DOHH2 (cell line): ENCODE results near the gene FOXP2.

Source experiments
- H3F3A ChIP-seq: fragments of 200-600 bp; sonication (generic), shearing (Covaris generic); 2 replicates; pipeline ENCODE4 v1.6.0; 2016; ENCODE audit warnings: antibody characterized with exemption, mild to moderate bottlenecking; ENCODE audit not compliant: control insufficient read depth, insufficient read depth
- H3K27ac ChIP-seq: fragments of 200-600 bp; sonication (generic); 2 replicates; pipeline ENCODE4 v1.5.1; 2014; ENCODE audit warnings: low read depth, mild to moderate bottlenecking, low read length, moderate library complexity
- H3K27me3 ChIP-seq: fragments of 200-600 bp; sonication (generic); 2 replicates; pipeline ENCODE4 v1.6.1; 2014; ENCODE audit warnings: mild to moderate bottlenecking, low read length, mixed read lengths; ENCODE audit not compliant: control insufficient read depth
- H3K36me3 ChIP-seq: fragments of 200-600 bp; sonication (generic); 2 replicates; pipeline ENCODE4 v1.6.1; 2014; ENCODE audit warnings: mild to moderate bottlenecking, low read length, moderate library complexity, mixed read lengths; ENCODE audit not compliant: control insufficient read depth
- H3K4me1 ChIP-seq: fragments of 200-600 bp; sonication (generic); 2 replicates; pipeline ENCODE4 v1.6.1; 2014; ENCODE audit warnings: mild to moderate bottlenecking, low read length, mixed read lengths; ENCODE audit not compliant: control insufficient read depth
- H3K4me2 ChIP-seq: fragments of 200-600 bp; sonication (generic); 2 replicates; pipeline ENCODE4 v1.6.0; 2014; ENCODE audit warnings: mild to moderate bottlenecking, low read length, moderate library complexity
- H3K4me3 ChIP-seq: fragments of 200-600 bp; sonication (generic); 2 replicates; pipeline ENCODE4 v1.5.1; 2014; ENCODE audit warnings: mild to moderate bottlenecking, low read length, mixed read lengths
- H3K79me2 ChIP-seq: fragments of 200-600 bp; sonication (generic); 2 replicates; pipeline ENCODE4 v1.6.1; 2014; ENCODE audit warnings: mild to moderate bottlenecking, low read length, mixed read lengths; ENCODE audit not compliant: control insufficient read depth
- H3K9me2 ChIP-seq: fragments of 200-600 bp; sonication (generic); replicated peaks from 2 replicates; pipeline ENCODE4 v1.6.1; 2014; ENCODE audit warnings: mild to moderate bottlenecking, low read length, mixed read lengths; ENCODE audit not compliant: control insufficient read depth
- H3K9me3 ChIP-seq: fragments of 200-600 bp; sonication (generic); 2 replicates; pipeline ENCODE4 v1.6.1; 2014; ENCODE audit warnings: antibody characterized with exemption, low read length, mixed read lengths; ENCODE audit not compliant: control insufficient read depth, insufficient read depth
- H4K20me1 ChIP-seq: fragments of 200-600 bp; sonication (generic); 2 replicates; pipeline ENCODE4 v1.6.0; 2014; ENCODE audit warnings: low read depth, mild to moderate bottlenecking, antibody characterized with exemption, low read length, moderate library complexity; ENCODE audit not compliant: control insufficient read depth, insufficient read depth
- CTCF ChIP-seq: fragments of 200-600 bp; sonication (generic); IDR thresholded peaks from one replicate; pipeline ENCODE4 v1.5.1; 2014; ENCODE audit warnings: antibody characterized with exemption, mild to moderate bottlenecking, low read depth, low read length; ENCODE audit not compliant: poor library complexity, severe bottlenecking
- EZH2phosphoT487 ChIP-seq: fragments of 200-600 bp; sonication (generic); IDR thresholded peaks from 2 replicates; pipeline ENCODE4 v1.6.1; 2017; ENCODE audit warnings: borderline replicate concordance, mild to moderate bottlenecking, antibody characterized with exemption, low read length, moderate library complexity, mixed read lengths

FOXP2 gene

DNA sequence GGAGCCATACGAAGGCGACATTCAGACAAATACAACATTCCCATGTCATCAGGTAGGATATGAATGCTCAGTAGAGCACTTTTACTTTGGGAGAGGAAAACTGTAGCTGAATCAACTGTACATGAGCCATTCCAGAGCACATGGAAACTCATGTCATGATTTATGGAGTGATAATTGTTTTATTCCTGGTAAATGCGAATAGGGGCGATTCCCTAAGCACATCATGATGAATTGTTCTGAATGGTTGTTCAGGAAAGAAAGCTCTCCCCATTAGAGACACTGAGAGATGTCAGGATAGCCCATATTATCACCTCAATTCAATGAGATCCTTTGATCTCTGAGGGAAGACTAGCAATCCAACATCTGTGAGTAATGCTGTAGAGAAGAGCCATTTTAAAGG is 243.6 kb downstream of the FOXP2 start:
- H4K20me1 ChIP-seq, result no peaks in the 10 kb centered on the region
- no peaks in the 10 kb centered on the region for H3K27me3 ChIP-seq

GRCh38 chr7:114659409-114660125 is 245.0 kb downstream of the FOXP2 start:
- Histone ChIP-seq H3K9me2 (no peaks in the 10 kb centered on the region), H3K4me1 (no peaks in the 10 kb centered on the region), H3K4me3 (no peak overlapping the region), H3K4me2 (no peak overlapping the region), H3K9me3 (no peaks in the 10 kb centered on the region), H3K27ac (no peak overlapping the region), H4K20me1 (no peaks in the 10 kb centered on the region), H3K79me2 (no peaks in the 10 kb centered on the region), H3K36me3 (no peaks in the 10 kb centered on the region), H3K27me3 (no peaks in the 10 kb centered on the region), H3F3A (no peaks in the 10 kb centered on the region)
- TF ChIP-seq CTCF (no peak), EZH2phosphoT487 (no peak)

More for the DNA sequence above, 243.6 kb downstream of the FOXP2 start:
- no peak for TF ChIP-seq CTCF
- no peak for TF ChIP-seq EZH2phosphoT487
- H3K79me2 ChIP-seq, result no peaks in the 10 kb centered on the region
- no peaks in the 10 kb centered on the region for H3K36me3 ChIP-seq
- no peak overlapping the region for H3K4me2 ChIP-seq
- no peaks in the 10 kb centered on the region for H3F3A ChIP-seq
- no peaks in the 10 kb centered on the region for H3K9me2 ChIP-seq
- no peaks in the 10 kb centered on the region for H3K4me1 ChIP-seq
- H3K4me3 ChIP-seq, result no peak overlapping the region
- no peak overlapping the region for H3K27ac ChIP-seq
- H3K9me3 ChIP-seq, result no peaks in the 10 kb centered on the region

DNA sequence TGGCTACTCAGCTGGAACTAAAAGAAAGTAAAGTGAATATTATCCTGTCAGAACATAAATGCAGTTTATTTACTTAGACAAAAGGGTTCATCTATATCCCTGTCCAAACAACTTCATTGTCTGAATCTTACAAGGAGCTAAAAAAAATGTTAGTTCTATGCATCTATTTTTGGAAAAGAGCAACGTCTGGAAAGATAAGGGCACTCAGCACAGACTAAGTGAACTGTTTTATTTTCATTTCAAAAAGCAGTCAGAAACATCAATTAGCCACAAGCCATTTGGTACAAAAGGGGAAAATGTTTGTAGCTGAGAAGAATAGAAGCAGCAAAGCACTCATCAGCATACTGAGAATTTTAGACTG is 245.5 kb downstream of the FOXP2 start:
- Histone ChIP-seq H3K79me2 (no peaks in the 10 kb centered on the region), H4K20me1 (no peaks in the 10 kb centered on the region), H3K9me2 (no peaks in the 10 kb centered on the region), H3K36me3 (no peaks in the 10 kb centered on the region), H3K4me1 (no peaks in the 10 kb centered on the region), H3K4me3 (no peak overlapping the region), H3K27ac (no peak overlapping the region), H3F3A (no peaks in the 10 kb centered on the region), H3K27me3 (no peaks in the 10 kb centered on the region), H3K9me3 (no peaks in the 10 kb centered on the region), H3K4me2 (no peak overlapping the region)
- no peak for TF ChIP-seq EZH2phosphoT487

GRCh38 chr7:114660753-114661152 is 246.1 kb downstream of the FOXP2 start:
- no peaks in the 10 kb centered on the region for H3K9me3 ChIP-seq
- no peaks in the 10 kb centered on the region for H4K20me1 ChIP-seq
- H3F3A ChIP-seq, result no peaks in the 10 kb centered on the region
- H3K36me3 ChIP-seq, result no peaks in the 10 kb centered on the region
- no peaks in the 10 kb centered on the region for H3K4me1 ChIP-seq
- no peaks in the 10 kb centered on the region for H3K27me3 ChIP-seq
- no peaks in the 10 kb centered on the region for H3K79me2 ChIP-seq
- no peaks in the 10 kb centered on the region for H3K9me2 ChIP-seq
- H3K4me2 ChIP-seq, result no peak overlapping the region
- no peak overlapping the region for H3K27ac ChIP-seq
- TF ChIP-seq EZH2phosphoT487, result no peak
- TF ChIP-seq CTCF, result no peak
- H3K4me3 ChIP-seq, result no peak overlapping the region
